ENCODE measurements around the gene JAK2.
"Not testable (repeated sequence)": the region's sequence is repeated elsewhere in the genome, so short reads cannot be mapped to it uniquely, and the experiment has no call there.

Gene JAK2

GRCh38 chr9:5041390-5042115, 56.5 kb downstream of the JAK2 start:
- no peak for DNase-seq (ENCODE audit: low read depth in 2 of 3, low spot score in 2 of 3)

GRCh38 chr9:5042661-5043178, 57.6 kb downstream of the JAK2 start:
- no peak for DNase-seq (ENCODE audit: low read depth in 2 of 3, low spot score in 2 of 3)

- no peak for DNase-seq (ENCODE audit: low read depth in 2 of 3, low spot score in 2 of 3)
Measured at GRCh38 chr9:5043381-5043780, 58.3 kb downstream of the JAK2 start.

- no peak for DNase-seq (ENCODE audit: low read depth in 2 of 3, low spot score in 2 of 3)
Measured at GRCh38 chr9:5044160-5044559, 59.1 kb downstream of the JAK2 start.

- DNase-seq (ENCODE audit: low read depth in 2 of 3, low spot score in 2 of 3) = no peak
Measured at GRCh38 chr9:5052838-5053237, 67.8 kb downstream of the JAK2 start.

GRCh38 chr9:5062631-5063030, 77.6 kb downstream of the JAK2 start:
- no peak for DNase-seq (ENCODE audit: low read depth in 2 of 3, low spot score in 2 of 3)

GRCh38 chr9:5072871-5073270, 87.8 kb downstream of the JAK2 start:
- DNase-seq (ENCODE audit: low read depth in 2 of 3, low spot score in 2 of 3) = no peak

- no peak for DNase-seq (ENCODE audit: low read depth in 2 of 3, low spot score in 2 of 3)
Measured at GRCh38 chr9:5073701-5074100, 88.6 kb downstream of the JAK2 start.

GRCh38 chr9:5085993-5086392, 100.9 kb downstream of the JAK2 start:
- DNase-seq (ENCODE audit: low read depth in 2 of 3, low spot score in 2 of 3) = no peak

GRCh38 chr9:5089737-5090136, 104.7 kb downstream of the JAK2 start:
- no peak for DNase-seq (ENCODE audit: low read depth in 2 of 3, low spot score in 2 of 3)

- DNase-seq (ENCODE audit: low read depth in 2 of 3, low spot score in 2 of 3) = no peak
Measured at GRCh38 chr9:5095795-5096194, 110.7 kb downstream of the JAK2 start.

GRCh38 chr9:5099466-5099865, 114.4 kb downstream of the JAK2 start:
- DNase-seq (ENCODE audit: low read depth in 2 of 3, low spot score in 2 of 3) = no peak

- DNase-seq (ENCODE audit: low read depth in 2 of 3, low spot score in 2 of 3) = not testable (repeated sequence)
Measured at GRCh38 chr9:5101127-5101526, 116.1 kb downstream of the JAK2 start.

GRCh38 chr9:5106517-5106916, 121.4 kb downstream of the JAK2 start:
- not testable (repeated sequence) for DNase-seq (ENCODE audit: low read depth in 2 of 3, low spot score in 2 of 3)

- DNase-seq (ENCODE audit: low read depth in 2 of 3, low spot score in 2 of 3) = no peak
Measured at GRCh38 chr9:5110867-5111681, 126.0 kb downstream of the JAK2 start.

- DNase-seq (ENCODE audit: low read depth in 2 of 3, low spot score in 2 of 3) = no peak
Measured at GRCh38 chr9:5111696-5112095, 126.6 kb downstream of the JAK2 start.

GRCh38 chr9:5112109-5112592, 127.1 kb downstream of the JAK2 start:
- no peak for DNase-seq (ENCODE audit: low read depth in 2 of 3, low spot score in 2 of 3)

GRCh38 chr9:5112646-5113045, 127.6 kb downstream of the JAK2 start:
- no peak for DNase-seq (ENCODE audit: low read depth in 2 of 3, low spot score in 2 of 3)

- no peak for DNase-seq (ENCODE audit: low read depth in 2 of 3, low spot score in 2 of 3)
Measured at GRCh38 chr9:5113523-5113922, 128.5 kb downstream of the JAK2 start.

GRCh38 chr9:5113994-5114748, 129.1 kb downstream of the JAK2 start:
- no peak for DNase-seq (ENCODE audit: low read depth in 2 of 3, low spot score in 2 of 3)

- DNase-seq (ENCODE audit: low read depth in 2 of 3, low spot score in 2 of 3) = no peak
Measured at GRCh38 chr9:5122116-5122515, 137.0 kb downstream of the JAK2 start.

Data from activated CD8-positive, alpha-beta memory T cell treated with anti-CD3 and anti-CD28 coated beads for 48 hours (primary cell).